ENCODE results near the gene GNB1.

The GNB1 gene

DNA sequence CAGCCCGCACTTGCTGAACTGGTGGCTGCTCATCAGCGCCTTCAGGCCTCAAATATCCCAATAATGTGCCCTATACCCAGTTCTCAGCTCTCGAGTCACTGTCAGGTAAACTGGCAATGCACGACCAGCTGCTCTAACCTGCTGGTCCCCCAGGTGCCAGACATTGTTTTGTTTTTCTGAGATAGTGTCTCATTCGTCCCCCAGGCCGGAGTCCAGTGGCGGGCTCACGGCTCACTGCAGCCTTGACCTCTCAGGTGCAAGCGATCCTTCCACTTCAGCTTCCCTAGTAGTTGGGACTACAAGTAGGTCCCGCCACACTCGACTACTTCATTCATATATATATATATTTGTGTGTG lies 111.6 kb downstream of the GNB1 start:
- Mint-ChIP-seq H3K9me3 (no peaks in the 10 kb centered on the region), H3K4me3 (peak overlapping the region; percentile 67), H3K27ac (peak overlapping the region; percentile 89), H3K36me3 (ENCODE audit: low read depth) (peaks cover 37% of the 10 kb centered on the region), H3K27me3 (no peaks in the 10 kb centered on the region), H3K4me1 (ENCODE audit: low read depth) (peaks cover 72% of the 10 kb centered on the region)
- DNase-seq, result no peak

DNA sequence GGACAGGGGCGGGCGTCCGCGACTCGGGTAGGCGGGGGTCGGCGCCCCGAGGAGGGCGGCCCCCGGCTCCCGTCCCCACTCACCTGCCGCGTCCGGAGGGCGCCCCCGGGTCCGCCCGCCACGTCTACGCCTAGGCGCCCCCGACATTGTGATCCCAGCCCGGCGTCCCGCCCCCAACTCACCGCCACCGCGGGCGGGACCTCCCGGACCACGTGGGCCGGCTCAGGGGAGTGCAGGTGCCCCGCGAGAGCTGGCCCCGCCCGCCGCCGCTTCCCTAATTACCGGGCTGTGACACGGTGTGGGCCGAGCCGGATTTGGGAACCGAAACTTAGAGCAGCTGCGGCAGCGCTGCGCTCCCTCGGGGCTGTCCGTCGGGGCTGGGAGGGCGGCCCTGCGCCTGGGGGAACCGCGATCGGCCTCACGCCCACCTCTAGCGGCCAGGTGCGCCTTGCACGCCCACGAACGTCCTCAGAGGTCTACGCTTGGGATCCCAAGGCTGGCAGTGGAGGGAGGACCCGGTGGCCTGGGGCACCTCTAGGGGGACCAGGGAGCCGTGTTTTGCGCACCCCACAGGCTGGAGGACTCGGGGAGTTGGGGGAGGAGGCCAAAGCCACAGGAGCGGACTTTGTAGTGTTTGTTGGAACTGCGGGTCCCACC lies 112.1 kb downstream of the GNB1 start:
- Mint-ChIP-seq H3K9me3 (no peaks in the 10 kb centered on the region), H3K27ac (peak overlapping the region; percentile 89), H3K4me3 (peak overlapping the region; percentile 67), H3K36me3 (ENCODE audit: low read depth) (peaks cover 40% of the 10 kb centered on the region), H3K27me3 (no peaks in the 10 kb centered on the region), H3K4me1 (ENCODE audit: low read depth) (peaks cover 73% of the 10 kb centered on the region)
- DNase-seq, result peak; percentile 83

DNA sequence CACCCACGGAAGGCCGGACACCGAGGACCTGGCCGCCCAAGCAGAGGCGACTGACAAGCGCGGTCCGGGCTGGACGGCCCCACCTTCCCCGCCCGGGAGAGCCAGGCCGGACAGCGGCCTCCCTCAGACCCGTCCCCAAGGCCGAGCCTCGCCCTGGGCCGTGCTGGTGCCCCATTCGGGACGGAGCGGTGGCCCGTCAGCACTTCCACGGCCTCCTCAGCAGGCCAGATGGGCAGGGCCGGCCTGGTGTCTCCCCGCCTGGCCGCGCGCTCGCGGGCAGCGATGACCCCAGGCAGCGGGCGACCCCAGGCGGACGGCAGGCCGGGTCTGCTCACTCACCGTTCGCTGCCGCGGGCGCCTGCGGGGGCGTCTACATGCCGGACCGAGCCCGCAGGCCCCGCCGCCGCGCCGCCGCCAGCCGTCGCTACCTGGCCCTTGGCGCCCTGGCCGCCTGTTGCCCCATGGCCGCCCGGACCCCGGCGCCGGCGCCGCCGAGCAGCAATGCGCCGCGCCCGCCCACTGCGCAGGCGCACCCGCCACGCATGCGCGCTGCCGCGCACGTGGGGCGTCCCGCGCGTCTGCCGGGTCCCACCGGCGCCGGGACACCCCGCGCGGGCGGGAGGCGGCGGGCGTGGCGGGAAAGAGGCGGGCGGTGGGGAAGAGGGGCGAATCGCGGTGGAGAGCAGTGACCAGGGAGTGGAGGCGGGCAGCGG lies 112.8 kb downstream of the GNB1 start, which contains the start of gene NADK:
Gene NADK (minus strand): TSS at position 521 of the 713 bp plus-strand sequence. CDS start 13,064 bp downstream, outside the sequence.
- Mint-ChIP-seq H3K4me3 (peak within 1 kb of the TSS; percentile 84), H3K27ac (peak within 1 kb of the TSS; percentile 92), H3K9me3 (no peaks in the 10 kb centered on the region), H3K4me1 (ENCODE audit: low read depth) (peaks cover 69% of the 10 kb centered on the region), H3K27me3 (no peaks in the 10 kb centered on the region), H3K36me3 (ENCODE audit: low read depth) (peaks cover 36% of the 10 kb centered on the region)
- DNase-seq, result peak; percentile 88

DNA sequence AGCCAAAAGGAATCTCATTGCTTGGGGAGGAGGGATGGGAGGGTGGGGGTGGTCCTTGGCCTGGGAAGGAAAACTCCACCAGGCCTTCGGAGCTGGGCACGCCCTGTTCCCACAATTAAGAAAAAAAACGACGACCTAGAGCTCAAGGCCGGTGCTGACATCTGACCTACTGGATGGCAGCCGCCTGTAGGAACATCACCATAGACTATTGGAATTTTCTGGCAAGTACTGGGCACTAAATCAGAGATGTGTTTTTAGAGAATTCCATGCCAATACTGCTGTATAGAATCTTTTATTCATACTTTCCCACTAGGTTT lies 113.3 kb downstream of the GNB1 start:
- peaks cover 63% of the 10 kb centered on the region for H3K4me1 Mint-ChIP-seq (ENCODE audit: low read depth)
- peak overlapping the region; percentile 92 for H3K27ac Mint-ChIP-seq
- no peaks in the 10 kb centered on the region for H3K27me3 Mint-ChIP-seq
- H3K36me3 Mint-ChIP-seq (ENCODE audit: low read depth), result peaks cover 40% of the 10 kb centered on the region
- H3K4me3 Mint-ChIP-seq, result peak overlapping the region; percentile 84
- no peak for DNase-seq
- no peaks in the 10 kb centered on the region for H3K9me3 Mint-ChIP-seq

DNA sequence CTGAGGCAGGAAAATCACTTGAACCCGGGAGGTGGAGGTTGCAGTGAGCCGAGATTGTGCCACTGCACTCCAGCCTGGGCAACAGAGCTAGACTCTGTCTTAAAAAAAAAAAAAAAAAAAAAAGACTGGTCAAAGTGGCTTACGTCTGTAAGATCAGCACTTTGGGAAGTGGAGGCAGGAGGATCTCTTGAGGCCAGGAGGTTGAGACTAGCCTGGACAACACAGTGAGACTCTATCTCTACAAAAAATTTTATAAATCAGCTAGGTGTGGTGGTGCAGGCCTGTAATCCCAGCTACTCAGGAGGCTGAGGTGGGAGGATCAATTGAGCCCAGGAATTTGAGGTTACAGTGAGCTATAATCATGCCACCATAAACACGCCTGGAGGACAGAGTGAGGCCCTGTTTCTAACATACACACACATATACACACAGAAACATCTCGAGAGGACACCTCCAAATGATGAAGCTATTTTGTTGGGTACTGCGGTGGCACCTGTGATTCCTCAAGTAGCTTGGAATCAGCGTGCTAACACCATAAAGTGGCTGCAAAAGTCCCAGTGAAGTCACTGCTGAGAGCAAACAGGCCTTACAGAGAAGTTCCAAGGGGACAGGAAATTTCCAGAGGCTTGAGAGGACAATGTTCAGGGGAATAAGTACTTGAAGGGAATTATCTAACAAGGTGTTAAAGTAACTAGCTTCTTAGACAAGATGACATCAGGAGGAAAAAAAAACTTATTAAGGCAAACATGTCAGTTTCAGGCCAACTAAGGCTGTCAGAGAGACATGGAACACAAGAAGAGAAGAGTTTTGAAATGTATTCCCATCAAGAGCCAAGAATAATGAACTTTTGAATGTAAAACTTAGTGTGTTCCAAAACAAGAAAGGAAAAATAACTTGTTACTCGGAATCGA lies 114.0 kb downstream of the GNB1 start:
- Mint-ChIP-seq H3K27me3 (no peaks in the 10 kb centered on the region), H3K4me3 (peak overlapping the region; percentile 84), H3K36me3 (ENCODE audit: low read depth) (peaks cover 46% of the 10 kb centered on the region), H3K27ac (peak overlapping the region; percentile 92), H3K4me1 (ENCODE audit: low read depth) (peaks cover 63% of the 10 kb centered on the region), H3K9me3 (no peaks in the 10 kb centered on the region)
- DNase-seq, result no peak

DNA sequence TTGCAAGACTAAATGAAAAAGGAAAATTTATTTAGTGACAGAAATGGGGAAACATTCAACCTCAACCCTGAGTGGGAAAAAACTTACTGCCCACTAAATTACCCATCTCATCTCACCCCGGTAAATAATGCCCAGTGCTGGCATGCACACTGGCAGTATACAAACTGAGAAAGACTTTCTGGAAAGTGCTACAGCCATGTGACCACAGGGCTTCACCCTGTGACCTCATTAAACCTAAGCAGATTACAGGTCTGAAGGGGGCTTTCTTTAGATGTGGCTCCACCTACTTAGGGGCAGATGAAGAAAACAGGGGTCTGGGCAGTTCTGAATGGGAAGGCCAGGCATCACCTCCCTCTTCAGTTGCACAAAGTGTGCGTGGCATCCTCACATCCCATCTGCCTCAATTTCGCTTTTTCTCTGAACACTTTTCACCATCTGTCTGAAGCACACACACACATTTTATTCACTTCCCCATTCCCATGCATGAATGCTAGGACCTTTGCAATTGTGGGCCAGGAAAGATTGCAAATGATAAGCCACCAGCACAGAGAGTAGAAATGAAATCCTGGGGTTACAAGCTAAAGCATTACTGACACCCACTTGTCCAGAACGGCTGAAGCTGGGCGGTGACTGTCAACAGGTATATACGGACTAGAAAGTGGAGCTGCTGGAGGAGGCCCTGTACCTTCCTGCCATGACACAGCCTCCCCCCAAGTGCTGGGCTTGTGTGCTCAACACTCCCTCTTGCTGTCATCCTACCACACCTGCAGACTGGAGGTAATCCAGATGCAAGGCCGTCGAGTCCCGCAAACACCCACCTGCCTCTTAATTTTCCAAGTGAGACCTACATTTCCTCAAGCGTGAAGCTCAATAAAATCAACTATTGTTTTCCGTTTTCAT lies 115.3 kb downstream of the GNB1 start:
- peaks cover 5% of the 10 kb centered on the region for H3K9me3 Mint-ChIP-seq
- peak overlapping the region; percentile 63 for H3K27ac Mint-ChIP-seq
- peaks cover 58% of the 10 kb centered on the region for H3K36me3 Mint-ChIP-seq (ENCODE audit: low read depth)
- no peaks in the 10 kb centered on the region for H3K27me3 Mint-ChIP-seq
- no peak for DNase-seq
- H3K4me1 Mint-ChIP-seq (ENCODE audit: low read depth), result peaks cover 55% of the 10 kb centered on the region
- H3K4me3 Mint-ChIP-seq, result peak overlapping the region; percentile 84

DNA sequence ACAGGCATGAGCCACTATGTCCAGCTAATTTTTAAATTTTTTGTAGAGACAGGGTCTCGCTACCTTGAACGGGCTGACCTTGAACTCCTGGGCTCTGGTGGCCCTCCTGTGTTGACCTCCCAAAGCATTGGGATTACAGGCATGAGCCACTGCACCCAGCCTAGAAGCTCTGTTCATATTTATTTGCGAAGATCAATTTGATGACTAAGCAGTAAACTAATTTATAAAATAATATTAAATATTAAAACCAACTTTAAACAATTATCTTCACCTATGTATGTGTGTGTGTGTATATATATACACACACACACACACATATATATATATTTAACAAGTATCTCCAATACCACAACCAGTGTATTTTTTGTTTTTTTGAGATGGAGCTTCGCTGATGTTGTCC lies 117.0 kb downstream of the GNB1 start:
- Mint-ChIP-seq H3K36me3 (ENCODE audit: low read depth) (peaks cover 72% of the 10 kb centered on the region), H3K9me3 (peaks cover 5% of the 10 kb centered on the region), H3K27me3 (no peaks in the 10 kb centered on the region), H3K27ac (no peak overlapping the region), H3K4me3 (no peak overlapping the region), H3K4me1 (ENCODE audit: low read depth) (peaks cover 40% of the 10 kb centered on the region)
- DNase-seq, result no peak

DNA sequence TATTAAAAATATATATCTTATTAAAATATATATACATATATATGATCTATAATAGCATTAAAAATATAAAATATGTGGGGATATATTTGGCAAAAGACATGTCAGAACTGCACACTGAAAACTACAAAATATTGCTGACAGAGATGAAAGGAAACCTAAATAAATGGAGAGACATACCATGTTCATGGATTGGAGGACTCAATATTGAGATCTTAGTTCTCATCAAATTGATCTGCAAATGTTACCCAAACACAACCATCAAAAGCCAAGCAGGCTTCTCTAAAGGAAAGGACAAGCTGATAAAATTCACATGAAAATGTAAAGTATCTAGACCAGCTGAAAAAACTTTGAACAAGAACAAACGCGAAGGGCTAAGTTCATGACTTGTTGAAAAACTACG lies 119.8 kb downstream of the GNB1 start:
- H3K27me3 Mint-ChIP-seq, result no peaks in the 10 kb centered on the region
- H3K4me3 Mint-ChIP-seq, result no peak overlapping the region
- DNase-seq, result no peak
- peaks cover 32% of the 10 kb centered on the region for H3K4me1 Mint-ChIP-seq (ENCODE audit: low read depth)
- H3K36me3 Mint-ChIP-seq (ENCODE audit: low read depth), result peaks cover 83% of the 10 kb centered on the region
- peaks cover 5% of the 10 kb centered on the region for H3K9me3 Mint-ChIP-seq
- no peak overlapping the region for H3K27ac Mint-ChIP-seq

DNA sequence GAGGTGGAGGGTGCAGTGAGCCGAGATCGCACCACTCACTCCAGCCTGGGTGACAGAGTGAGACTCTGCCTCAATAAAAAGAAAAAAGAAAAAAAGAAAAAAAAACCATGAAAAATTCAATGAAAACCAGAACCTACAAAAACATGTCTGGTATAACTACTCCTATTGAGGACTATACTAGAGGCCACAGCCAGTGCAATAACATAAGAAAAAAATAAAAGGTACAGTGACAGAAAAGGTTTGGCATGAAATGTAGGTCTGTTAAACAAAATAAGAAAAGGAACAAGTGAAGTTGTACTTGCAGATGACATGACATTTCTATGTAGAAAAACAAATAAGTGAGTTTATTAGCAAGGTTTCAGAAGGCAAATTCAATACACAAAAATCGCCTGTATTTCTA lies 120.8 kb downstream of the GNB1 start:
- peaks cover 22% of the 10 kb centered on the region for H3K4me1 Mint-ChIP-seq (ENCODE audit: low read depth)

DNA sequence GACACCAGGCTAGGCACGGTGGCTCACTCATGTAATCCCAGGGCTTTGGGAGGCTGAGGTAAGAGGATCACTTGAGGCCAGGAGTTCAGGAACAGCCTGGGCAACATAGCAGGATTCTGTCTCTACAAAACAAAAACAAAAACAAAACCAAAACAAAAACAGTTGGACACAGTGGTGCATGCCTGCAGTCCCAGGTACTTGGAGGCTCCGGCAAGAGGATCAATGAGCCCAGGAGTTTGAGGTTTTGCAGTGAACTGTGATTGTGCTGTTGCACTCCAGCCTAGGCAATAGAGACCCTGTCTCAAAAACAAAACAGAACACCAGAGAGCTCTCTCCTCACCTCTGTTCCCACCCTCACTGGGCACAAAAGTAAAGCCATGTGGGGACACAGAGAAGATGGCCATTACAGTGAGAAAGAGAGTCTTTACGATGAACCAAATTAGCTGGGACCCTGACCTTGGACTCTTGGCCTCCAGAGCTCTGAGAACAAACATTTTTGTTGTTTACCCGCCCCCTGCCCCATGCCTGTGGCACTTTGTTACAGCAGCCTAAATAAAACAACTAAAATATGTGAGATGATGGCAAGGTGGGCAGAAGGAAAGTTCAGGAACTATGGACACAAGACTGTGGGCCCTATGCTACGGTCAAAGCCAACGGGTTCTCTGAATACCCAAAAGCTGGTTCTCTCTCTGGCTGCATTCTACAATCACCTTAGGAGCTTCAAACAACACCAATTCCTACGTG lies 122.5 kb downstream of the GNB1 start:
- DNase-seq, result no peak
- Mint-ChIP-seq H3K4me1 (ENCODE audit: low read depth) (peaks cover 14% of the 10 kb centered on the region), H3K4me3 (no peak overlapping the region), H3K9me3 (peaks cover 5% of the 10 kb centered on the region), H3K27me3 (no peaks in the 10 kb centered on the region), H3K36me3 (ENCODE audit: low read depth) (peaks cover 82% of the 10 kb centered on the region), H3K27ac (no peak overlapping the region)

More for the DNA sequence above, 120.8 kb downstream of the GNB1 start:
- no peak for DNase-seq
- H3K9me3 Mint-ChIP-seq, result peaks cover 5% of the 10 kb centered on the region
- H3K36me3 Mint-ChIP-seq (ENCODE audit: low read depth), result peaks cover 77% of the 10 kb centered on the region
- no peak overlapping the region for H3K4me3 Mint-ChIP-seq
- H3K27me3 Mint-ChIP-seq, result no peaks in the 10 kb centered on the region
- no peak overlapping the region for H3K27ac Mint-ChIP-seq

DNA sequence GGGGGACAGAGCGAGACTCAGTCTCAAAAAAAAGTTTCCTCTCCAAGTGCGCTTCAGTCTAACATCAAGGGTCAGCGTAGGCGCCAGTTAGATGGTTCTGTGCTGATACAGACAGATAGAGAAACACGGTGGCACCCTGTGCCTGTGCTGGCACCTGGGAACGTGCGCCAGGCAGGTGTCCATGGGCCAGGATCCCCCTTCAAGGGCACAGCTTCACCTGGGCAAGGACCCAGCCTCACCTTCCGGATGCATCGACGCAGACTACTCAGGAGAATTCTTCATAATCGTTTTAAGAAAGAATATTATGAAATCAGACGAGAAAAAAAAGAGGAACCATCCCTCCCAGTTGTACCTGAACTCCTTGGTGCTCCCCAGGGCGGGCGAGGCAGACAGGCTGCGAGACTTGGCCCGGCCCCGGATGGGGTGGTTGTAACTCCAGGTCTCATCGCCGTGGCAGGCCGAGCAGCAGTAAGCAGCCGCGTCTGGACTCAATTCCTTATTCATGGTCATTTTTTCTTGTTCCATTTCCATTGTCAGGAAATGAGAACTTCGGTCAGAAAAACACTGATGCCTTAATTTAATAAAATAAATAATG lies 125.9 kb downstream of the GNB1 start:
- H3K27me3 Mint-ChIP-seq, result no peaks in the 10 kb centered on the region
- DNase-seq, result no peak
- H3K9me3 Mint-ChIP-seq, result no peaks in the 10 kb centered on the region
- no peak overlapping the region for H3K27ac Mint-ChIP-seq
- H3K4me1 Mint-ChIP-seq (ENCODE audit: low read depth), result peaks cover 8% of the 10 kb centered on the region
- no peak overlapping the region for H3K4me3 Mint-ChIP-seq
- peaks cover 87% of the 10 kb centered on the region for H3K36me3 Mint-ChIP-seq (ENCODE audit: low read depth)

DNA sequence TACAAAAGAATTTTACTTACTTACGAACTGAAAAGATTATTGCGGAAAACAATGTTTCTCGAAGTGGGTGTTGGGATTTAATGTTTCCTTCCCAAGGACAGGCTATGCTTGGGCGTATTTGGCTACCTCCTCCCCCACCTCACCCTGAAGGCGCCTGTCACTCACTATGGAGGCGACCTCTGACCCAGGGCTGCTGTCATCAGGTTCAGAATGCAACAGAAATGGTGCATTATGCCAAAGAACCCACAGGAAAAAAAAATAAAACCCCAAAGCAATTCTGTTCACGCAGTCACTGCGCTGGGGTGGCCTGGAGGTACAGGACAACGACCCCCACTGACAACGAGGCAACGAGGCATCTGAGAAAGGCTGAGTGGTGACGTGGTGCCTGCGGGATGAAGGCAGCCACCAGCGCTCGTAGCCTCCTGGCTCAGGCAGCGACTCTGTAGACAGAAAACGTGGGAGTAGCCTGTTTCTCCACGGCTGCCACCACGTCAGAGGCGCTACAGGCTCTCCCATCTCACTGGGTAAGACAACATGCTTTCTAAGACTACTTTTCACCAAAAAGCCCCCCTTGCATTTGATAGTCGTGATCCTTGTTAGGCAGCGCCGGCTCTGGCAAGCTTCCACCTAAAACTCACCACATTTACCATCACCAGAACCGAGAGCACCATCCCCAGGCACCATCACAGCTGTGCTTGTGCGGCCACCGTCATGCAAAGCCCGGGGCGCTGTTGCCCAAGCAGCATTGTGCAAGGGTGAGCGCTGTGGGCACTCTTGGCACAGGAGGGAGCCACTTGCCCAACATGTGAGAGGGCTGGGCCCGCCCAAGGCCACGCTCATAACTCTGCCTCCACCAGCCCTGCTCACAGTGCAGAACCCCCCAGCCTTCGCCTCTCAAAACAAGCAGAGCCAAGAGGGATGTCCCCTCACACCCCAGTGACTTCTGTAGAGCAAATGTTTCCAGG lies 126.9 kb downstream of the GNB1 start:
- DNase-seq, result no peak
- Mint-ChIP-seq H3K4me1 (ENCODE audit: low read depth) (peaks cover 7% of the 10 kb centered on the region), H3K27ac (no peak overlapping the region), H3K4me3 (no peak overlapping the region), H3K9me3 (no peaks in the 10 kb centered on the region), H3K36me3 (ENCODE audit: low read depth) (peaks cover 89% of the 10 kb centered on the region), H3K27me3 (no peaks in the 10 kb centered on the region)

Data from activated T-cell treated with anti-CD3 and anti-CD28 coated beads, Interleukin-2, amount 50 U/mL, for 24 hours (primary cell).